Measurements from ENCODE around the gene ZBTB32. TPM values are rescaled to one million over a fixed set of nuclear protein-coding genes. Genes with fewer than 3 reads are reported as not detected.

ZBTB32 gene
- total and polyA plus RNA-seq, 7 donors: 0.08 to 0.10 TPM; not detected in 5

DNA sequence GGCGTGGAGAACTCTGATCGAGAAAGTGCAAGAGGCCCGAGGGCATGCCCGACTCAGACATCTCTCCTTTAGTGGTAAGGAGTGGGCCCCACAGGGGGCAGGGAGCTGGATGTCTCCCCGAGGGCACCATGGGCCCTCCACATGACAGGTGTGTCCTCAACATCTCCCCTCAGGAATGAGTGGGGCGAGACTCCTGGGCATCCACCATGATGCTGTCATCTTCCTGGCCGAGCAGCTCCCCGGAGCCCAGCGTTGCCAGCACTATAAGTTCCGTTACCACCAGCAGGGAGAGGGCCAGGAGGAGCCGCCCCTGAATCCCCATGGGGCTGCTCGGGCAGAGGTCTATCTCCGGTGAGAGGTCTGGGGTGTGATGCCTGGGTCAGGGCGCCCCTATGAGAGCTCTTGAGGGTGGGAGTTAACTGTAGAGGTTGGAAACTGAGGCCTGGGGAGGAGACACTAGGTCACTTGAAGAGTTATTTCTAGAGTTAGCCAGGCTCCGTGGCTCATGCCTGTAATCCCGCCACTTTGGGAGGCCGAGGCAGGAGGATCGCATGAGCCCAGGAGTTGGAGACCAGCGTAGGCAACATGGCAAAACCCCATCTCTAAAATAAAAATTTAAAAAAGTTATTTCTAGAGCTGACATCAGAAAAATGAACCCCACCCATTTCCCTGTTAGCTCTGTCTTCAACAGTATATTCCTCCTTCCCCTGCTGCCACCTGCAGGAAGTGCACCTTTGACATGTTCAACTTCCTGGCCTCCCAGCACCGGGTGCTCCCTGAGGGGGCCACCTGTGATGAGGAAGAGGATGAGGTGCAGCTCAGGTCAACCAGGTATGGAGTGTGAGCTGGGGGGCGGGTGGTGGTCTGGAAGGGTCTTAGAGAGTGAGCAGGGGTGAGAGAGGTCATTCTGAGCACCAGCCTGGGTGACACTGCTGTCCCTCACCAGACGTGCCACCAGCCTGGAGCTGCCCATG lies 32.8 kb downstream of the ZBTB32 start:
- TF ChIP-seq, protein P1, sequence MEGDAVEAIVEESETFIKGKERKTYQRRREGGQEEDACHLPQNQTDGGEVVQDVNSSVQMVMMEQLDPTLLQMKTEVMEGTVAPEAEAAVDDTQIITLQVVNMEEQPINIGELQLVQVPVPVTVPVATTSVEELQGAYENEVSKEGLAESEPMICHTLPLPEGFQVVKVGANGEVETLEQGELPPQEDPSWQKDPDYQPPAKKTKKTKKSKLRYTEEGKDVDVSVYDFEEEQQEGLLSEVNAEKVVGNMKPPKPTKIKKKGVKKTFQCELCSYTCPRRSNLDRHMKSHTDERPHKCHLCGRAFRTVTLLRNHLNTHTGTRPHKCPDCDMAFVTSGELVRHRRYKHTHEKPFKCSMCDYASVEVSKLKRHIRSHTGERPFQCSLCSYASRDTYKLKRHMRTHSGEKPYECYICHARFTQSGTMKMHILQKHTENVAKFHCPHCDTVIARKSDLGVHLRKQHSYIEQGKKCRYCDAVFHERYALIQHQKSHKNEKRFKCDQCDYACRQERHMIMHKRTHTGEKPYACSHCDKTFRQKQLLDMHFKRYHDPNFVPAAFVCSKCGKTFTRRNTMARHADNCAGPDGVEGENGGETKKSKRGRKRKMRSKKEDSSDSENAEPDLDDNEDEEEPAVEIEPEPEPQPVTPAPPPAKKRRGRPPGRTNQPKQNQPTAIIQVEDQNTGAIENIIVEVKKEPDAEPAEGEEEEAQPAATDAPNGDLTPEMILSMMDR (IDR thresholded peaks at IDR 0.05): no peak
- no peak overlapping the region for H3K4me3 ChIP-seq
- no peaks in the 10 kb centered on the region for H3K9me3 ChIP-seq
- DNase-seq (no peak), ATAC-seq (no peak)
- intact Hi-C loops (cut with DNase I): no loop called here
- H3K27ac ChIP-seq: no peak overlapping the region
- no peaks in the 10 kb centered on the region for H3K27me3 ChIP-seq (ENCODE audit: insufficient read depth in 3 of 3, low read length in 2 of 3)
- peaks cover 0 to 76% of the 10 kb centered on the region in 2 donors for H3K36me3 ChIP-seq (ENCODE audit: insufficient read depth in 1 of 2, low read depth in 1 of 2)
- H3K4me1 ChIP-seq: peaks cover 9% of the 10 kb centered on the region
- 80 to 85% (median 82%) methylated on average over 22 of the region's 22 CpGs for WGBS, 3 donors

GRCh38 chr19:35738021-35738886 lies 33.9 kb downstream of the ZBTB32 start:
- intact Hi-C loops (cut with DNase I): loop anchor here in 1 of 2 donors (2.0 kb wide), 1 partner anchor 13 kb away; no protein-coding TSS in a partner anchor
- WGBS, 3 donors: 88 to 91% (median 89%) methylated on average over 36 to 37 of the region's 37 CpGs
- Histone ChIP-seq H3K27me3 (ENCODE audit: insufficient read depth in 3 of 3, low read length in 2 of 3) (no peaks in the 10 kb centered on the region), H3K9me3 (no peaks in the 10 kb centered on the region), H3K4me3 (no peak overlapping the region), H3K27ac (no peak overlapping the region), H3K36me3 (ENCODE audit: insufficient read depth in 1 of 2, low read depth in 1 of 2) (peaks cover 0 to 77% of the 10 kb centered on the region in 2 donors), H3K4me1 (peaks cover 9% of the 10 kb centered on the region)
- ATAC-seq: no peak
- TF ChIP-seq, protein P1 (IDR thresholded peaks at IDR 0.05): no peak
- no peak for DNase-seq

DNA sequence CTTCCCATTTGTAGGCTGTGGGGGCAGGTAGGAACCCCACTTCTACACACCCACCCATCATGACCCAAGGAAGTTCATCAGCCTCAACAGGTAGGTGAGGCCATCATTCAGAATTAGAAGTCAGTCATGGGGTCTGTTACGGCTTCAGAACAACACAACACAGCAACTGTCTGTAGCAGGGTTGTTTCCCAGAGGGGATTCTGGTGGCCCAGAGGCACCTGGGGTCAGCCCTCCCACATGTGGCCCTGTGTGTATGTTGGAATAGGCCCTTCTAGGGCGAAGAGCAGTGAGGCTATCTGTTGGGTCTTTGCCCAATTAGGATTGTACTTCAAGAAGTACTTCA lies 34.5 kb downstream of the ZBTB32 start:
- Histone ChIP-seq H3K4me3 (no peak overlapping the region), H3K27ac (peak overlapping the region; percentile 69), H3K27me3 (ENCODE audit: insufficient read depth in 3 of 3, low read length in 2 of 3) (no peaks in the 10 kb centered on the region), H3K9me3 (no peaks in the 10 kb centered on the region), H3K4me1 (peaks cover 12% of the 10 kb centered on the region), H3K36me3 (ENCODE audit: insufficient read depth in 1 of 2, low read depth in 1 of 2) (peaks cover 0 to 77% of the 10 kb centered on the region in 2 donors)
- DNase-seq (no peak), ATAC-seq (no peak)
- intact Hi-C loops (cut with DNase I): loop anchor here in 1 of 2 donors (2.0 kb wide), 1 partner anchor 14 kb away; no protein-coding TSS in a partner anchor
- TF ChIP-seq, protein P1 (IDR thresholded peaks at IDR 0.05): no peak
- WGBS, 3 donors: 69 to 91% (median 74%) methylated on average over 2 of the region's 2 CpGs

- peak overlapping the region; percentile 69 for H3K27ac ChIP-seq
Observed at GRCh38 chr19:35739275-35740107, 35.1 kb downstream of the ZBTB32 start.

More at GRCh38 chr19:35739275-35740107, 35.1 kb downstream of the ZBTB32 start:
- Histone ChIP-seq H3K27me3 (ENCODE audit: insufficient read depth in 3 of 3, low read length in 2 of 3) (no peaks in the 10 kb centered on the region), H3K9me3 (no peaks in the 10 kb centered on the region), H3K4me1 (peaks cover 19% of the 10 kb centered on the region), H3K4me3 (peak overlapping the region; percentile 71), H3K36me3 (ENCODE audit: insufficient read depth in 1 of 2, low read depth in 1 of 2) (peaks cover 0 to 75% of the 10 kb centered on the region in 2 donors)
- TF ChIP-seq, protein P1 (IDR thresholded peaks at IDR 0.05): no peak
- intact Hi-C loops (cut with DNase I): loop anchor here in 1 of 2 donors (2.0 kb wide), 1 partner anchor 15 kb away; no protein-coding TSS in a partner anchor
- DNase-seq: no peak
- ATAC-seq: no peak
- WGBS, 3 donors: 65 to 66% (median 66%) methylated on average over 24 to 29 of the region's 29 CpGs
